ENCODE measurements around the gene DSC1.

GRCh38 chr18:31134988-31135529 is 27.6 kb downstream of the DSC1 start:
- TF ChIP-seq CTCF (conservative IDR thresholded peaks at IDR 0.05; ENCODE audit: low read depth in 2 of 2) (no peak), EZH2 (IDR thresholded peaks at IDR 0.05; ENCODE audit: low read depth, unreplicated experiment) (no peak), POLR2AphosphoS5 (IDR thresholded peaks at IDR 0.05; ENCODE audit: low read depth) (no peak), CREB1 (CRISPR knock-in tag; IDR thresholded peaks at IDR 0.05; ENCODE audit: low read depth) (no peak), REST (IDR thresholded peaks at IDR 0.05; ENCODE audit: unreplicated experiment) (no peak)
